Astrocyte (in vitro differentiated cells and primary cell): ENCODE data around the gene VWF. TPM values are rescaled to one million over a fixed set of nuclear protein-coding genes. Genes with fewer than 3 reads are reported as not detected.

Experiments
- DNase-seq: peaks from one replicate; pipeline ENCODE4 v3.0.0-alpha.2; 2010; ENCODE audit warnings: low read depth
- FAIRE-seq: peaks from 2 replicates; lab custom pipeline; 2011; peaks lifted over from hg19 to GRCh38; lab: Jason Lieb, UNC
- H2AFZ ChIP-seq: 2 replicates; pipeline ENCODE4 v1.6.0; 2012; ENCODE audit warnings: low read depth, low read length, inconsistent platforms
- H3K27ac ChIP-seq: 2 replicates; pipeline ENCODE4 v1.5.1; 2011; ENCODE audit warnings: low read depth, low read length, inconsistent platforms
- H3K27me3 ChIP-seq: 2 replicates; pipeline ENCODE4 v1.6.0; 2011; ENCODE audit warnings: low read length, inconsistent platforms; ENCODE audit not compliant: insufficient read depth
- H3K36me3 ChIP-seq: 2 replicates; pipeline ENCODE4 v1.5.1; 2011; ENCODE audit warnings: low read length, inconsistent platforms; ENCODE audit not compliant: insufficient read depth
- H3K4me1 ChIP-seq: 2 replicates; pipeline ENCODE4 v1.5.1; 2011; ENCODE audit warnings: low read length, inconsistent platforms; ENCODE audit not compliant: insufficient read depth
- H3K4me2 ChIP-seq: 2 replicates; pipeline ENCODE4 v1.6.0; 2012; ENCODE audit warnings: low read length, inconsistent platforms
- H3K4me3 ChIP-seq: 2 replicates; pipeline ENCODE4 v1.5.1; 2011; ENCODE audit warnings: low read depth, mild to moderate bottlenecking, low read length, inconsistent platforms; ENCODE audit not compliant: insufficient read depth
- H3K79me2 ChIP-seq: 2 replicates; pipeline ENCODE4 v1.6.0; 2012; ENCODE audit warnings: mild to moderate bottlenecking, low read length, inconsistent platforms; ENCODE audit not compliant: insufficient read depth
- H3K9ac ChIP-seq: 2 replicates; pipeline ENCODE4 v1.6.0; 2012; ENCODE audit warnings: mild to moderate bottlenecking, low read length, inconsistent platforms
- H3K9me3 ChIP-seq: 2 replicates; pipeline ENCODE4 v1.5.1; 2012; ENCODE audit warnings: low read depth, mild to moderate bottlenecking, low read length, inconsistent platforms; ENCODE audit not compliant: insufficient read depth
- H4K20me1 ChIP-seq: 2 replicates; pipeline ENCODE4 v1.6.0; 2012; ENCODE audit warnings: low read length, inconsistent platforms; ENCODE audit not compliant: insufficient read depth
- H3K27ac Mint-ChIP-seq: one replicate; pipeline ENCODE4 v1.8.0; 2021; ENCODE audit warnings: mild to moderate bottlenecking, mixed read lengths; ENCODE audit not compliant: unreplicated experiment
- H3K27me3 Mint-ChIP-seq: one replicate; pipeline ENCODE4 v1.8.0; 2021; ENCODE audit warnings: low read depth, mixed read lengths; ENCODE audit not compliant: unreplicated experiment
- H3K36me3 Mint-ChIP-seq: one replicate; pipeline ENCODE4 v1.8.0; 2021; ENCODE audit warnings: low read depth, mixed read lengths; ENCODE audit not compliant: unreplicated experiment
- H3K4me1 Mint-ChIP-seq: one replicate; pipeline ENCODE4 v1.8.0; 2021; ENCODE audit warnings: low read depth, mixed read lengths; ENCODE audit not compliant: unreplicated experiment
- H3K4me3 Mint-ChIP-seq: one replicate; pipeline ENCODE4 v1.8.0; 2021; ENCODE audit warnings: mild to moderate bottlenecking, moderate library complexity, mixed read lengths; ENCODE audit not compliant: unreplicated experiment
- H3K9me3 Mint-ChIP-seq: one replicate; pipeline ENCODE4 v1.8.0; 2021; ENCODE audit warnings: mild to moderate bottlenecking, mixed read lengths; ENCODE audit not compliant: unreplicated experiment
- EZH2 ChIP-seq: IDR thresholded peaks from 2 replicates; pipeline ENCODE4 v1.6.1; 2012; ENCODE audit warnings: mild to moderate bottlenecking, low read length, inconsistent platforms; ENCODE audit not compliant: insufficient read depth
- total RNA-seq: library from RNA; stranded (reverse); gene quantifications from 2 replicates; pipeline ENCODE4 v1.2.1, GENCODE V29; 2021
- TF ChIP-seq, protein P1 (sequence below): IDR thresholded peaks from 2 replicates; pipeline ENCODE4 v1.5.1; 2011; ENCODE audit warnings: low read depth, mild to moderate bottlenecking, inconsistent platforms, low read length, moderate library complexity; ENCODE audit not compliant: insufficient read depth

Gene VWF
- total RNA-seq, 1 donor from 2014 or later: 0.23 TPM

DNA sequence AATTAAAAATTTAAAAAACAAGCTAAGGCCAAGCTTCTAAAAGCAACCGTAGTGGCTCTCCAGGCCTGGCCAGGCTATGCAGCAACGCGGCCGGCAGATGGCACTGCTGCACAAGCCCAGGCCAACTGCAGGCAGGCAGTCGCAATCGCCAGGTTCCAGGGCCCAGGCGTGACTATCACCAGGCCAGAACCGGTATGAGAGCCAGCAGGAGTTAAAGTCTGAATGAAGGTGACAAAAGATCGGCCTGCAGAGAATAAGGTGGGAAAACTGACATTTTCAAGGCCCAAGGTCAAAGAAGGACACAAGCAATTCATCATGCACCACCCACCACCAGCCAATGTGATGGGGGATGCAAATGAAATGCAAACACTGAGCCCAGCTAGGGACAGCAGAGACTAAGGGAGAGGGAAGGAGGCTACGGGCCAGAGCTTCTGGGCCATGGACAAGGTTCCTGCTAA is 135.8 kb downstream of the VWF start:
- Histone ChIP-seq H3K9me3 (no peaks in the 10 kb centered on the region), H2AFZ (peak overlapping the region; percentile 70), H3K79me2 (no peaks in the 10 kb centered on the region), H3K27me3 (peaks cover 12% of the 10 kb centered on the region), H3K4me3 (no peak overlapping the region), H3K4me1 (no peaks in the 10 kb centered on the region), H3K9ac (no peak overlapping the region), H3K36me3 (no peaks in the 10 kb centered on the region), H4K20me1 (no peaks in the 10 kb centered on the region), H3K4me2 (no peak overlapping the region), H3K27ac (no peak overlapping the region)
- H3K4me3 Mint-ChIP-seq: no peak overlapping the region
- H3K4me1 Mint-ChIP-seq: no peaks in the 10 kb centered on the region
- no peaks in the 10 kb centered on the region for H3K9me3 Mint-ChIP-seq
- no peak overlapping the region for H3K27ac Mint-ChIP-seq
- no peaks in the 10 kb centered on the region for H3K36me3 Mint-ChIP-seq
- TF ChIP-seq, protein P1, sequence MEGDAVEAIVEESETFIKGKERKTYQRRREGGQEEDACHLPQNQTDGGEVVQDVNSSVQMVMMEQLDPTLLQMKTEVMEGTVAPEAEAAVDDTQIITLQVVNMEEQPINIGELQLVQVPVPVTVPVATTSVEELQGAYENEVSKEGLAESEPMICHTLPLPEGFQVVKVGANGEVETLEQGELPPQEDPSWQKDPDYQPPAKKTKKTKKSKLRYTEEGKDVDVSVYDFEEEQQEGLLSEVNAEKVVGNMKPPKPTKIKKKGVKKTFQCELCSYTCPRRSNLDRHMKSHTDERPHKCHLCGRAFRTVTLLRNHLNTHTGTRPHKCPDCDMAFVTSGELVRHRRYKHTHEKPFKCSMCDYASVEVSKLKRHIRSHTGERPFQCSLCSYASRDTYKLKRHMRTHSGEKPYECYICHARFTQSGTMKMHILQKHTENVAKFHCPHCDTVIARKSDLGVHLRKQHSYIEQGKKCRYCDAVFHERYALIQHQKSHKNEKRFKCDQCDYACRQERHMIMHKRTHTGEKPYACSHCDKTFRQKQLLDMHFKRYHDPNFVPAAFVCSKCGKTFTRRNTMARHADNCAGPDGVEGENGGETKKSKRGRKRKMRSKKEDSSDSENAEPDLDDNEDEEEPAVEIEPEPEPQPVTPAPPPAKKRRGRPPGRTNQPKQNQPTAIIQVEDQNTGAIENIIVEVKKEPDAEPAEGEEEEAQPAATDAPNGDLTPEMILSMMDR: peak; percentile 96
- no peak for TF ChIP-seq EZH2
- DNase-seq: peak; percentile 23
- peaks cover 15% of the 10 kb centered on the region for H3K27me3 Mint-ChIP-seq
- peak; percentile 5 for FAIRE-seq

DNA sequence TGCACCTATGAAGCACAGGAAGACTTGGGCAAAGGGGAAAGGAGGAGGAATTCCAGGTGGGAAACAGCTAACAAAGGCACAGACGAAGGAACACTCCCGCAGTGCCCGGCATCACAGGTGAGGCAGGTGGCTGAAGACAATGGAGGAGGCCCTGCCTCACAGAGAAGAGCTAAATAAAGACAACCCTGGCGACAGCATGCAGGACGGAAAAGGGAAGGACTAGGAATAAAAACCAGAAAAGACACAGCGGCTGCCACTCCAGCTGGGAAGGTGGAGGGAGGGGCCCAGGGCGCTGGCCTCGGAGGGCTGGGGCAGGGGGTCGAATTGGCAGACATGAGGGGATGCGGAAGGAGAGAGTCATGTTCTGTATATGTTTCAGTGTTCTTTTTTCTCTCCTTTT is 136.4 kb downstream of the VWF start:
- Histone ChIP-seq H4K20me1 (no peaks in the 10 kb centered on the region), H3K4me2 (no peak overlapping the region), H3K27me3 (peaks cover 12% of the 10 kb centered on the region), H3K9ac (no peak overlapping the region), H2AFZ (no peak overlapping the region), H3K9me3 (no peaks in the 10 kb centered on the region), H3K79me2 (no peaks in the 10 kb centered on the region), H3K27ac (no peak overlapping the region), H3K4me1 (no peaks in the 10 kb centered on the region), H3K4me3 (no peak overlapping the region), H3K36me3 (no peaks in the 10 kb centered on the region)
- Mint-ChIP-seq H3K36me3 (no peaks in the 10 kb centered on the region), H3K4me1 (no peaks in the 10 kb centered on the region), H3K9me3 (no peaks in the 10 kb centered on the region), H3K4me3 (no peak overlapping the region), H3K27ac (no peak overlapping the region), H3K27me3 (peaks cover 15% of the 10 kb centered on the region)
- no peak for DNase-seq
- no peak for TF ChIP-seq EZH2
- TF ChIP-seq, protein P1: no peak
- FAIRE-seq: no peak

DNA sequence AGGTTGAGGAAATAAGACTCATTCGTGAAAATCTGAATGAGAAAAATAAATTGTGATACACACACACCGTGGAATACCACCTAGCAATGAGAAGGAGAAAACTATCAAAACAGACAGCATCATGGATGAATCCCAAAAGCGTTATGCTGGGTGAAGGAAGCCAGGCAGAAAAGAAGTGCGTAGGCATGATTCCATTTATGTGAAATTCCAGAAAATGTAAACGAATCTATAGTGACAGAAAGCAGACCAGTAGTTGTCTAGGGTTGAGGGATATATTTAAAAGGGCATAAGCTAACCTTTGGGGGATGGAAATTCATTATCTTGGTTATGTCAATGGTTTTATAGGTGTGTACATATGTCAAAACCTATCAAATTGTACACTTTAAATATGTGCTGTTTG is 136.9 kb downstream of the VWF start:
- Histone ChIP-seq H3K4me3 (no peak overlapping the region), H2AFZ (no peak overlapping the region), H3K36me3 (no peaks in the 10 kb centered on the region), H3K79me2 (no peaks in the 10 kb centered on the region), H3K4me1 (no peaks in the 10 kb centered on the region), H3K9ac (no peak overlapping the region), H3K27ac (no peak overlapping the region), H3K27me3 (peaks cover 12% of the 10 kb centered on the region), H4K20me1 (no peaks in the 10 kb centered on the region), H3K9me3 (no peaks in the 10 kb centered on the region), H3K4me2 (no peak overlapping the region)
- Mint-ChIP-seq H3K27ac (no peak overlapping the region), H3K4me1 (no peaks in the 10 kb centered on the region), H3K27me3 (peaks cover 14% of the 10 kb centered on the region), H3K36me3 (no peaks in the 10 kb centered on the region), H3K9me3 (no peaks in the 10 kb centered on the region), H3K4me3 (no peak overlapping the region)
- FAIRE-seq: no peak
- DNase-seq: no peak
- TF ChIP-seq, protein P1: no peak
